ENCODE measurements around the gene TDP1.

GRCh38 chr14:89992273-89992672 is 36.5 kb downstream of the TDP1 start:
- no peak for TF ChIP-seq CTCF (IDR thresholded peaks at IDR 0.05; ENCODE audit: low read depth, low read length, missing input control)
- TF ChIP-seq TAF1 (conservative IDR thresholded peaks at IDR 0.05) = no peak
- TF ChIP-seq REST (IDR thresholded peaks at IDR 0.05) = no peak
- no peak for TF ChIP-seq YY1 (IDR thresholded peaks at IDR 0.05)
- no peak for TF ChIP-seq SP1 (IDR thresholded peaks at IDR 0.05)
